ENCODE results near the gene EFCAB6.

Gene EFCAB6

GRCh38 chr22:43583501-43583900 lies 228.6 kb downstream of the EFCAB6 start:
- no peak for DNase-seq (ENCODE audit: low read depth)

DNA sequence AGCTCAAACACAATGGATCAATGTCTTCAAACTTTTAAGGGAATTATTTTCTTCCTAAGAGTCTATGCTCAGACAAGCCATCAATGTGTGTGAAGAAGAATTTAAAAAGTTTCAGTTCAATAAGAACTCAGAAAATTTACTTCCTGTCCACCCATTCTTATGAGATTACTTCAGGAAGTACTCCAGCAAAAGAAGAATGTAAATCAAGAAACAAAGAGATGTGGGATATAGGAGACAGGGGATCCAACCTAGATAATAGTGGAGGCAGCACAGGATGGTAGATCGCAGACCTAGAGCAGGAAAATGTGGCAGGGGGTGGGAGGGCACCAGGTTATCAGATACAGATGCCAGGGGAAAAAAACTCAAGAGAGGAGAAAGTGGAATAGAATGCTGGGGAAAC lies 229.7 kb downstream of the EFCAB6 start:
- DNase-seq (ENCODE audit: low read depth), result no peak

DNA sequence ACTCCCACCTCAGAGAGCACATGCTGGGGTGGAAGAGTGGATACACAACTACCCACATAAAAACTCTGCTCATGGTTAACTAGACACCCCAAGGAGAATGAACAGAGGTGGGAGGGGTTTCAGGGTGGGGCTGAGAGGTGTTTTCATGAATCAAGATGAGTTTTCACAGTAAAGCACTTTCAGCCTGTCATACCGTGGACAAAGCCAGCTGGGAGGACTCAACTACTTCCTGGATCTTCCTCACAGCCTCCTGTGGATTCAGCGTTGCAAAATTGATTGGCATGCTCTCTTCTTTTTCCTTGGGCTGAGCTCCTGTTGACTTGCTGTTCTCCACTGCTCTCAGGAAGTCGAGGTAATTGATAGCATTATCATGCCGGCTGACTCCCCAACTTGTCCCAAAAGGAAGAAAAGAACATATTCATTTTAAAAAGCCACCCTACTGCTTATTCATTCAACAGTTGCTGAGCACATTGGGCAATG lies 231.8 kb downstream of the EFCAB6 start:
- DNase-seq (ENCODE audit: low read depth), result no peak

DNA sequence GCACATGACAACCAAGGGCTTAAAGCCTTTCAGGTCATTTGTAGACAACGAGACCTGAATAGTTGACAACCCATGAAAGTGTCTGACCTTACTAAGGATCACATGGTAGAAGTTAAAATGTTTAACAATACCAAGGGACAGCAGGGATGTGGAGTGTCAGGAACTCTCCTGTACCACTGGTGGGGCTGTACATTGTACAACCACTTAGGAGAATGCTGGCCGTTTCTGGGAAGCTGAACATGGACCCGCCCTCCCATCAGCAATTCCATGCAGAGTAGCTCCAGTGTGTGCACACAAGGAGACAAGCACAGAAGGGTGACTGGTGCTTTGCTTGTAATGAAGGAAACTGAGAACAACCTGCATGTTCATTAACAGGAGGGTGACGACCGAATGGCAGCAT lies 237.4 kb downstream of the EFCAB6 start:
- DNase-seq (ENCODE audit: low read depth), result no peak

GRCh38 chr22:43572710-43573109 lies 239.4 kb downstream of the EFCAB6 start:
- DNase-seq (ENCODE audit: low read depth), result no peak

GRCh38 chr22:43571181-43571580 lies 240.9 kb downstream of the EFCAB6 start:
- DNase-seq (ENCODE audit: low read depth), result no peak

GRCh38 chr22:43570531-43571165 lies 241.5 kb downstream of the EFCAB6 start:
- DNase-seq (ENCODE audit: low read depth), result no peak

- DNase-seq (ENCODE audit: low read depth), result no peak
These were observed 243.0 kb downstream of the EFCAB6 start for GRCh38 chr22:43569111-43569510.

DNA sequence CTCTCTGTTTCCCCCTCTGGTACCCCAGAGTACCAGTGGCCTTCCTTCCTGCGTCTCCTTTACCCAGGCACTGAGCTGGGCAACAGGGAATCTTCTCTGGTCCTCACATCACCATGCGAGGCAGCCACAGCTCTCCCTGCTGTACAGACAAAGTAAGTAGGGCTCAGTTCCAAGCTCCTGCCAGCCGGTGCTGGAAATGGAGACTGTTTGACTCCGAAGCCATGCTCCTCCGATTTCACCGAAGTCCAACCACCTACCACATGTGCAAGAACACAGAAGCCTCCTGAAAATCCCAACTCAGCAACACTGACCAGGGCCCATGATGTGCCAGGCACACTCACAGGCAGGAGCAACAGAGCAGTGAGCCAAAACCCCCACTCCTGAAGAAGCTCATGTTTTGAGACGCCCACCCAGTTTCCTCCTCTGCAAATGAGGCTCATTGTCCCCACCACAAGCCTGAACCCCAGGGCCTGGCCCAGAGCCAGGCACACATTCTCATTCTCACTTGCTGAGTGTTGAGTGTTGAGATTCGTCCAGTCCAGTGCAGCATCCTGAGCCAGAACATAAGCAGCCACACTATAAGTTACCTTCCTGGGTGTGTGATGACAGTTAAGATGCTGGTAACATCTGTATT lies 244.3 kb downstream of the EFCAB6 start:
- DNase-seq (ENCODE audit: low read depth), result no peak

DNA sequence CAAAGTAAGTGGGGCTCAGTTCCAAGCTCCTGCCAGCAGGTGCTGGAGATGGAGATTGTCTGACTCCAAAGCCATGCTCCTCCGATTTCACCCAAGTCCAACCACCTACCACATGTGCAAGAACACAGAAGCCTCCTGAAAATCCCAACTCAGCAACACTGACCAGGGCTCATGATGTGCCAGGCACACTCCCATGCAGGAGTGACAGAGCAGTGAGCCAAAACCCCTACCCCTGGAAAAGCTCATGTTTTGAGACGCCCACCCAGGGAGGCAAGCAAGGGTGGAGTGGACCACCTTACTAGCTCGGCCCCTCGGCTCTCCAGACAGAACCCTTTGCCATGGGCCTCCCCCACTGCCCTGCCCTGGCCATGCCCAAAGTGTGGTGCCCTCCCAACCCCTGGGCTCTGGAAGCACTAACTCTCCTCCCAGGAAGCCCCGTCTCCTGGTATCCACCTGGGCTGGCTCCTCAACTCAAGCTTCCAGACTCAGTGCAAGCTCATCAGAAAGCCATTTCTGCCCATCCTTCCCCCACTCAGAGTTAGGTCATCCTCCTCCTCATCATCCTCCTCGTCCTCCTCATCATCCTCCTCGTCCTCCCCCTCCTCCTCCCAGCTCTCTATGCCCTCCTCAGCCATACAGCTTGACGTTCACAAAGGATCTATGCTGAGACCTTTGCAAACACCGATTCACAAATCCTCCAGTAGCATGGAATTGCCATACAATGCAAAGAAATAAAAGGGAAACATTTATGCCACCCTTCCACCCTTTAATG lies 245.4 kb downstream of the EFCAB6 start:
- DNase-seq (ENCODE audit: low read depth), result no peak

DNA sequence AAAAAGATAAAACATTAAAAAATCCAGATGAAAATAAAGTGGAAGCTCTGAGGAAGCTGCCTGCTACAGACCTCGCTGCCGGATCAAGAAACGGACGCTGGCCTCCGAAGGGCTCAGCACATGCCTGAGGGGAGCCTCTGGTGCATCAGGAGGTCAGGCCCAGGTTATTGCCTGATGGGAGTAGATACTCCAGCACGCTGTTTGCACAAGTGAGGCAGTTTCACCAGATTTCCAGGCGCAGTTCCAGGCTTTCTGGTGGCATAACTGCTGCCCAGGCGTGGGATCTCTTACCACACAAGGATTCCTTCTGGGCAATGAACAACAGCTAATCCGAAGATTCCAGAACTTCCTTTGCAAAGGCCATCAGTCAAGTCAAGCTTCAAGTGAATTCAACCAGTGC lies 246.1 kb downstream of the EFCAB6 start:
- no peak for DNase-seq (ENCODE audit: low read depth)

GRCh38 chr22:43564859-43565258 lies 247.2 kb downstream of the EFCAB6 start:
- no peak for DNase-seq (ENCODE audit: low read depth)

DNA sequence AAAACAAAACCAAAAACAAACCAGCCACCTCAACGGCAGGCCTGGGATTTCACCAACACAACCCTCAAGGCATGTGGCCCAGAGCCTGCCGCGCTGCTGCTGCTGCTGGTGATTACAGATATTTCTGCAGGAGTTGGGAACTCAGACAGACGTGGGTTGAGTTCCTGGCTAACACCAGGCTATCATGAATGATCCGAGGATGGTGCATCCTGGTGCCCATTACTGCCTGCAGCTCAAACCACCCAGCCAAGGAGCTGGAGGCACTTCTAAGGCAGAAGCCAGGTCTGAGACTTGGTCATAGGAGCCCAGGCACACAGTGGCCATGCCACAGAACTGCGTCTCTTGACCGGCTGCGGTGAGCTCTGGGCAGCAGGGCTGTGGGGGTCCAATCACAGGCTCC lies 248.5 kb downstream of the EFCAB6 start:
- DNase-seq (ENCODE audit: low read depth), result no peak

GRCh38 chr22:43562843-43563242 lies 249.3 kb downstream of the EFCAB6 start:
- DNase-seq (ENCODE audit: low read depth), result no peak

DNA sequence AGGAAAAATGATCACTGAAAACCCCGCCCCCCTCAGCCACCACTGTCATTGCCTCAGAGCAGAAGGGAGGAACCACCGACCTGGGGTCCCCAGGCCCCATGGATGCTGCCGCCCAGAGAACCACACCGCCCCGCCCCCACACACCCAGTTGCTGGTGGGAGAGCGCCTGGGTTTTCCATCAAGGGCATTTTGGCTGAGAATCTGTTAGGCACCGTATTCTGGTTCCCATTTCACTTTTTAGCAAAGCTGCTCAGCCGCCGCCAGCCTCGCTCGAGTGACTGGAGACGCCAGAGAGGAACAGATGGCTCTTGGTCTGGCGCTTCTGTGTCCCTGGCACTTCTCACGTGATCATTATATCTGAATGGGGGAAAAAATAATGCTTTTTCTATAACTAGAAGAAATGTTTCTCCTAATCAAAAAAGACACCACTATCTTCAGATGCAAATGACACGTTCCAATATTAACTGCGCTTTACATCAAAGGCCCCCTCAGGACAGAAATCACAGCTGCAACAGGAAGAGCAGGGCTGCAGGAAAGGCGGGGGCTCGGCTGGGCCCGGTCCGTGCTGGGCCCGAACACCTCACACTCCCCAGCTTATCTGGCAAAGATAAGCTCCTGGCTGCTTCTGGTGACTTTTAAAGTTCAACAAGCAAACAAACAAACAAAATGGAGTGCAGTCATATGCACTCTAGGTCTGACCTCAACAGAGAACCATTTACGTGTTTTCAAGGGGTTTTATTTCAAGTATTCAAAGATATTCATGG lies 250.5 kb downstream of the EFCAB6 start:
- no peak for DNase-seq (ENCODE audit: low read depth)

DNA sequence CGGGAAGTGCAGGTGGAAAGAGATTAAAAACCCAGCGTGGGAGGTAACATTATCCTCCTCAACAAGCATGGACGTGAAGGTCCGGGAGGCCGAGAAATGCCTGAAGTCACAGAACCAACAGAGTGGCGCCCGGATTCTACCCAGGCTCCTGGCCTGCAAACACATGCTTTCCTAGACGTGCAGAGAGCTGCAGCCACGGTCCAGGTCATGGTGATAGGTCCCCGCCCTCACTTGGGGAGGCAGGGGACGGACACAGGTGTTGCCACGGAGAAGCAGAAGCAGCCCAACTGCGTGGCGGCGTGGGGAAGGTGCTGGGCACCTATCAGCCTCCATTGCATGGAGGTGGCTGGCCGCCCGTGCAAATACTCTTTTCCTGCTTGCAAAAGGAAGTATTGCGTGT lies 251.5 kb downstream of the EFCAB6 start:
- DNase-seq (ENCODE audit: low read depth), result no peak

DNA sequence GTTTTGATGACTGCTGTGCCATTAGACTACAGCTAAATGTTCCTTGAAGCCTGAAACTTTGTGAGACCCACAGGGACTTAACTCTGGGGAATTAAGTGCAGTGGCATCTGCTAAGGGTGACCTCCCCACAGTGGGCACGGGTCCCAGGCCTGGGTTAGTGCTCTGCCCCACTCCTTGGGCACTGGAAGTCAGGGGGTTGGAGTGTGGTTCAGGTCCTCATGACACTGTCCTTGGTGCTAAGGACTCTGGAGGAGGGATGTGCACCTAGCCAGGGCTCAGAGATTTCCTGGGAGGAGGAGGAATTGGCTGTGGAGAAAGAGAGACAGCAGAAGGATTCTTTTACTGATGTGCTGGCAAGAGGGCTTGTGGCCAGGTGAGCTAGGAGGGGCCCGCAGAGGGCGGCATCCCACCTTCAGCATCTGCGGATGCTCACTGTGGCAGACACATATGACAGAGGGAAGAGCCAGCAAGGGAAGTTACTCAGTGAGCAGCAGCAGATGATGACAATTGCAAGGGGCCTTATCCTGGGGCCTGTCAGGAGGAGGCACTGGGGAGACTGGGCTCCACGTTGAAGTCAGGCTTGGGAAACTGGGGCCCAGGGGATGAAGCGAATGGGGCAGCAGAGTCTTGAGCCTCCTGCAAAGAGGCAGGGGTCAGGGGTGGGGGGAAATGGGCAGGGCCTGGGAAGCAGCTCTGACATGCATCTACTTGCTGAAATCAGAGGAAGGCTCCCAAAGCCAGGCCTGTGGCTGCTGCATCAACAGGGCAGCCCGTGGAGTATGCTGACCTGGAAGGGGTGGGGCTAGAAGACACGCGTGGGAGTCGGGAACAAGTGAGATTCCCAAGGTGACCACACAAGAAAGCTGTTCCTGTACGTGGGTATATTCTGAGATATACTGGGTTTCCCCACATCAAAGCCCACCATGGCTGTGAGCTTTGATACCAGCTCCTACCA lies 256.3 kb downstream of the EFCAB6 start:
- DNase-seq (ENCODE audit: low read depth), result no peak

DNA sequence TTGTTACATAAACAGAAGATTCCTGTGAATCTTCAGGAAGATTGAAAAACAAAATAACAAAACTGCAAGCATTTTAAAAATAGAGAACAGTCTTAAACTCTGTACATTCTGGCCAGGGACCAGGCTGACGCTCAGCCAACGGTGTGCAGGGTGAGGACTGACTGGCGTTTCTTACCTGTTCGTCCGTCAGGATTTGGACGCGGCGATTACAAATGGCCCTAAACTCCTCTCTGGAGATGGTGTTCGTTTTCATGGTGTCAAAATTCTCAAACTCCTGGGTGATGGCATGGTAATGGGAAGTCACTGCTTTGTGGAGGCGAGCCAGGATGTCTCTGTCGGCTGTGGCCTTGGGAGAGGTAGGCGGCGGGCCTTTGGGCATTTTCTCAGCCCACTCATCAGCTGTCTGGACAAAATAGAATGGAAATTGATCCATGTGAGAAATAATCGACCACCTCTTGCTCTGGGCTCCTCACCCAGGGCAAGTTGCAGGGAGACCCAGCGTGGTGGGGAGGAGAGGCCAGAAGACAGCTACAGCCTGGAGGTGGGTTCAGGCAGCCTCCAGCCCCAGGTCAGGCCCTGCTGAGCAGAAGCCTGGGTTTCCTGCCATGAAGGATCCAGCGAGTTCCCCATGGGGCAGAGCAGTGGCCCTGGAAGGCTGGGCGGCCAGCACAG lies 257.3 kb downstream of the EFCAB6 start:
- no peak for DNase-seq (ENCODE audit: low read depth)

GRCh38 chr22:43554259-43554636 lies 257.9 kb downstream of the EFCAB6 start:
- DNase-seq (ENCODE audit: low read depth), result no peak

- DNase-seq (ENCODE audit: low read depth), result no peak
These were observed 258.4 kb downstream of the EFCAB6 start for GRCh38 chr22:43553451-43554258.
